GM21526 (cell line): ENCODE results near the gene SLX4.

Experiments
- ATAC-seq: cut with Tn5 transposase; IDR thresholded peaks from one replicate; pipeline ENCODE4 v1.9.1; 2021; ENCODE audit warnings: moderate library complexity; ENCODE audit not compliant: unreplicated experiment, low FRiP score

SLX4 gene

DNA sequence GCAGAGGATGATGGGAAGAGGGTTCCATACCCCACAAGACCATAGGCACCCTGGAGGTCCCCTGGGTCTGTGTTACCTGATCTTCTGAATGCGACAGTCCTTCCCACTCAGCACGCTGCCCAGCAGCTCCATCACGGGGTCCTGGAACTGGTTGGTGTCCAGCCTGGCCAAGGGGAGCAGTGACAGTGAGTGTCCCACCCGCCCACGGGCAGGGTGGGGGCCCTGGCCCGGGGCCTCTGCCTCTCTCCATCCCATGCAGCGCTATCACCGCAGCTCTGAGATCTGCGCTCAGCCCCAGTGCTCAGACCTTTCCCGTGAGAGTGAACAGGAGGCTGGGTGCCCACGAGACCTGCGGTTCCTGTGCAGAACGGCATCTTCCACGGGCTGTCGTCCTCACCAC lies 49.8 kb downstream of the SLX4 start:
- no peak for ATAC-seq

DNA sequence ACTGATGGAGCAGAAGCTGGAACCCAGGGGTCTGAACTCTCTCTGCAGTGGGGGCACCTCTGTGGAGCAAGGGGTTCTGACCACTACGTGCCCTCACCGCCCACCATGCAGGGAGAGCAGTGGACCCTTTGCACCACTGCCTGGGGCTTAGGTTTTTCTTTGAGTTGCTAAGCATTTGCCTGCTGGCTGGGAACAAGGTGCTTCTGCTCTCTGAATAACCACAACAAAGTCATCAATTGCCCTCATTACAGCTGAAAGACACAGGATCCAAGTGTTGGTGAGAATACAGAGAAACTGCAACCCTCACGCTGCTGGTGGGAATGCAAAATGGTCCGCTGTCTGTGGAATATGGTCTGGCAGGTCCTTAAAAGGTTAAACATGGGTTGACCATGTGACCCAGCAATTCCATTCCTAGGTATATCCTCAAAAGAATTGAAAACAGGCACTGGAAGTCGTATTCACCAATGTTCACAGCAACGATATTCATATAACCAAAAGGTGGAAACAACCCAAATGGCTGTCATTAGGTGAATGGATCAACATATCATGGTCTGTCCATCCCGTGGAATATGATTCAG lies 57.0 kb downstream of the SLX4 start:
- ATAC-seq: no peak

DNA sequence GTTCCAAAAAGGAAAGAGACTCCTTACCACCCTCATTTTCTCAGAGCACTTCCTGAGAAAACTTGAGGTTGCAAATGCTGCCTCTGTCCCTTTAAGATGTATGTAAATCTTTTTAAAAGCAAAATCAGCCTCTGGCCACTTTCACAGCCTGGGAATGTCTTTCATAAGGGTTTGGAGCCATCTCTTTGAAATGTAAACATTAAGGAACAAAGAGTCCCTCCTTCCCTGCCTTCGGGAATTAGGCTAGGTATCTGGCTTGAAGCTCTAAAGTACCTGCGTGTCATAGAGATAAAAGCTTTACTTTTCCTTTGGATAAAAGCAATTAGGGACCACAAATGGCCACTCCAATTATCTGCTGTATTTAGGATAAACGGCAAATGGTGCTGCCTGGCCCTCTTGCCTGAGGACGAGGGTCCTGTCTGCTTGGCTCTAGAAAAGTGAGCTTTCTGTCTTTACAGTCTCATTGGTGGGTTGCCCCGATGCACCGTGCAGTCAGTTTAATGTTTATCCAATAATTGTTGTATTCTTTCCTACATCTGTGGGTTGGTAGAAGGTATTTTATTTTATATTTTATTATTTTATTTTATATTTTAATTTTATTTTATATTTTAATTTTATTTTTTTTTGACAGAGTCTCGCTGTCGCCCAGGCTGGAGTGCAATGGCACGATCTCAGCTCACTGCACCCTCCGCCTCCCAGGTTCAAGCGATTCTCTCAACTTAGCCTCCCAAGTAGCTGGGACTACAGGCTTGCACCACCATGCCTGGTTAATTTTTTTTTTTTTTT lies 58.1 kb downstream of the SLX4 start:
- ATAC-seq: no peak

DNA sequence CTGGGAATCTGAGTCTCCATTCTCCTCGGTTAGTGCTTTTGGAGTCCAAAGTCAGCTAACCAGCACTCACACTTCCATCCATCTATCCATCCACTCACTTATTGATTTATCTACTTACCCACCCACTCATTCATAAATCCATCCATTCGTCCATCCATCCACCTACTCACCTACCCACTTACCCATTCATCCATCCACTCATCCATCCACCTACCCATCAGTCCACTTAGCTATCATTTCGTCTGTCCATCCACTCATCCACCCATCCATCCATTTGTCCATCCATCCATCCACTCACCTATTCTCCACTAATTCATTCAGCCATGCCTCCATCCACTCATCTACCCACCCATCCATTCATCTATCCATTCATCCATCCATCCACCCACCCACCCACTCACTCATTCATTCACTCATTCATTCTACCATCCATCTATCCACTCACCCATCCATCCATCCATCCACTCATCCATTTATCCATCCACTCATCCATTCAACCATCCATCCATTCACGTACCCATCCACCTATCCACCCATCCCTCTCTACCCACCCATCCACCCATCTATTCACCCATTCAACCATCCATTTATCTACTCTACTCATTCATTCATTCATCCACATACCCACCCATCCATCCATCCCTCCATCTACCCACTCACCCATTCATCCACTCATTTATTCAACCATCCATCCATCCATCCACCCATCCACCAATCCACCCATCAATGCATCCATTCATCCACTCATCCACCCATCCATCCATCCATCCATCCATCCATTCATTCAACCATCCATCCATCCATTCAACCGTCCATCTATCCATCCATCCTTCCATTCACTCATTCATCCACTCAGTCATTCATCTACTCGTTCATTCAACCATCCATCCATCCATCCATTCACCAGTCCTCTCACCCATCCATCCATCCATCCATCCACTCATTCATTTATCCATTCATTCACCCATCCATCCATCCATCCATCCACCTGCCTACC lies 60.3 kb downstream of the SLX4 start:
- no peak for ATAC-seq

DNA sequence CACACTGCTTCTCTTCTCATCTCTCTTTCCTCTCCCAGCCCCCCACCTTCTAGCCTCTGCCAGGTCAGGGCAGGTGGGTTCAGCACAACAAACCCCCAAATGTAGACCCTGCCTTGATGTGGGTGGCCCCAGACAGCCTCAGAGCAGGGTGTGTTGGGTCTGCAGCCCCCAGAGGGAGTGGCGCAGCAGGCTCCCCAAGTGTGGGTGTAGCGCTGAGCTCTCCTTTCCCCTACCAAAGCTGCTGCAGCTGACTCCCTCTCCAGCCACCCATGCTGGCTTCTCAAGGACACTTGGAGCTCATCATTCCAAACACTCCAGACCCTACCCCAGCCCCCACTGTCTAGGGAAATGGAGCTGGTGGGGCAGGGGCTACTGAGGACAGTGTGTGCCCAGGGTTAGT lies 61.5 kb downstream of the SLX4 start:
- ATAC-seq: no peak

DNA sequence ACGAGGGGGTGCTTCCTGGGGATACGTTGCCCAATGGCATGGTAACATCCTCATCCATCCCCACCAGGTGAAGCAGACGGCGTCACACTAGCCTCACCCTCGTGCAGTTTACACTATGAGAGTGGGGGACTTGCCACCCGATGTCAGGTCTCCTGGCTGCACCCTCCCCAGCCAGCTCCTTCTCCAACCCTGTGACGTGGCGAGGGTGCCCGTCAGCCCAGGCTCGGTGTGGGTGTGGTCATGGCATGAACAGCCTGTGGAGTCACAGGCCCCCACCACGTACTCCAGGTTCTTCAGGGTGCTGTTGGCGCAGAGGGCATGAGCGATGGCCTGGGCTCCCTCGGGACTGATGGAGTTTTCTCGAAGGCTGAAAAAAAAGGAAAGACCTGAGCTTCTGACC lies 62.5 kb downstream of the SLX4 start:
- no peak for ATAC-seq

DNA sequence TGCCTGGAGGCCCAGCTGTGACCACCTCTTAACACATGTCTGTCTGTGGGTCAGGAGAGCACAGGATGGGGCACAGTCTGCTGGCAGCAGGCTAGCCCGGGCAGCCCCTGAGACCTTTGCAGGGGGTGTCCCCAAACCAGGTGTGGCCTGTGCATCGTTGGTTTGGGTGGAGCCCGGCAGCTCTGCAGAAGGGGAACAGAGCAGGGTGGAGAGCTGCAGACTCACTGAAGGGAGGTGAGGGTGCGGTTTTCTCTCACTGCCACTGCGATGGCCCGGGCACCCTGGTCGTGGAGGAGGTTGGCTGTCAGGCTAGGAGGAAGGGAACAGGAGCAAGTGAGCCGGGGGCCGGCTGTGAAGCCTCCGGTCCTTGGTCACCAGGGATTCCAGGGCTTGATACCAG lies 63.0 kb downstream of the SLX4 start:
- ATAC-seq: no peak

DNA sequence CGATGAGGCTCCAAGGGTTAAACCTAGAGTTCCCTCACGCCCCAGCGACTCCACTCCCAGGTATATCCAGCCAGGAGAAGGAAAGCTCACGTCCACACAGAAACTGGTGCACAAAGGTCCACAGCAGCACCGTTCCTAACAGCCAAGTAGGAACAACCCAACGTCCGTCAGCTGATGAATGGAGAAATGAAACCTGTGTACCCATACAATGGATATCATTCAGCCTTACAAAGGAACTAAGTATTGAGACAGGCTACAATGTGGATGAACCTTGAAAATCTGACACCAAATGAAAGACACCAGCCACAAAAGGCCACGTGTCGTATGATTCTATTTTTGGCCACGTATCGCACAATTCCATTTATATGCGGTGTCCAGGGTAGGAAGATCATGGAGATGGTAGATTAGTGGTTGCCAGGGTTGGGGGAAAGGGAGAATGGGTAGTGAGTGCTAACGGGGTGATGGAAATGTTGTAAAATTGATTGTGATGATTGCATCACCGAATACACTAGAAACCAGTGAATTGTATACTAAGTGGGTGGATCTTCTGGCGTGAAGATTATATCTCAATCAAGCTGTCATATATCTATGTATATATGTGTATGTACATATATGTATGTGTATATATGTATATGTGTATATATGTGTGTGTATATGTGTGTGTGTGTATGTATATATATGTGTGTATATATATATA lies 64.3 kb downstream of the SLX4 start:
- ATAC-seq: no peak

DNA sequence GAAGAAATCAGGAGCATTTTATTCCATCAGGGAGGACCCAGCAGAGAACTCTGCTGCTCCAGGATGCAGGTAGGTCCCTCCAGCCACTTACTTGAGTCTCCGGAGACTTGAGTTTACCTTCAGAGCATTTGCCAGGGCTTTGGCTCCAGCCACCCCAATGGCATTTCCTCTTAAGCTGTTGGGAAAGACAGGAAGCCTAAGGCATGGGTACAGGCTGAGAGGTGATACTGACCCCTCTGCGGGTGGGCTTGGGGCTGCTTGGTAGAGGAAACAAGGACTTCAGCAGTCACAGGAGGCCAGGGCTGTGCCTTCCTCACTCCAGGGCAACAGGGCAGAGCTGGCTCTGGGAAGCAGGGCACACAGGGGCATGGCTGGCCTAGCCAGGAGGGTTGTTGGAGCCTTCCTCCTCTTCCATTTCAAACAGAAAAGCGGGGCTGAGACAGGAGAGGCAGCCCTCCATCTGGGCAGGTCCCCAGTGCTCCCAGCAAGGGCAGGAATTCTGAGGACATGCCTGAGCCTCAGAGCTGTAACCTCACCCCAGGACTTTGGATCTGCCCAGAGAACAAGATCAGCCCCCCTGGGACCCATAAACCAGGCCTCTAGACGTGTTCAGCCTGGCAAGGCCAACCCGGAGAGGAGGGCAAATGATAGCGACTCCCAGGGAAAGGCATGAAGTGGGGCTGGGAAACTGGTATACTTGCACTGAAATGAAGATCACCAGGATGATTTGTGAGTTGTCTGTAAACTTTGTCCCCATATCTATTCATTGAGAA lies 68.6 kb downstream of the SLX4 start:
- ATAC-seq: no peak

DNA sequence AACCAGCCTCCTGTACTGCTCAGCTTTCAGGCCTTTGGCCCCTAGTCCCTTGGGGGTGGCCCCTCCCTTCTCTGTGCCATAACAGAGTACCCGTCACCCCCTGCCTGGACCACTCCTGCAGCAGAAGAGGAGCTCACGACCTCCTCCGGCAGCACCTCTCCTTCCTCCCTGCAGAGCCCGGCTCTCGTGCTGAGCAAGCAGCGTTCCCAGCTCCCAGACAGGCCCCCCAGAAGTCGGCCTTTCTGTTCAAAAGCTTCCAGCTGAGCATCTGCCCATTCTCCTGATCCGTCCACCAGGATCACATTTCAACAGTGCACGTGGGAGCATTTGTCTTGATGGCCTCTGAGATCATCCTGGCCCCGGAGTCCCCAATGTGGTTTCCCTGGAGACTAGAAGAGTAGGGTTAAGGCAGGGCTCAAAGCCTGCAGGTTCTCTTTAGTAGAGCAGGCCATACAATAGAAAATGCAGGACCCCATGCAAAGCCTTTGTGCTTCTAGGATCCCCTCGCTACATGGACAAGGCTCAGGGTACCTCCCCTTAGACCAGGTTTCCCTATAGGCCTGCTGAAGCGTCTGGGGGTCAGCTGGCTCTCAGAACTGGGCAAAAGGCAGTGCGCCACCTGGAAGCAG lies 69.8 kb downstream of the SLX4 start:
- no peak for ATAC-seq

DNA sequence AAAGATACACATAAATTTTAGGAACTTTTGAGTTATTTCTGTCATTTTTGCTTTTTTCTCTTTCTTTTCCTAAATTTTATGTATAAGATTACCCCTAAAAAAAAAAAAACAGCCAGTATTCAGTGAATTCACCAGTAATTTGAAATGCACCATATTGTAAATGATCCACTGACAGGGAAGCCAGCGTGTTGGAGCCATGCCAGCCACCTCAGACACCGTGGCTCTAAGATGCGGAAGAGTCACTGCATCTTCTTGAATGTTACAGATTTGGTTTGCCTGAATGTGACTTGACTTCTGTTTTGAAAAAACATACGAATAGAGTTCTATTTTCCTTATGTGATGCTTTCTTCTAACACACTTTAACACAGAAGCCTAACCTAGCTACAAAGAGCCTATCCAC lies 73.2 kb downstream of the SLX4 start:
- ATAC-seq: no peak

DNA sequence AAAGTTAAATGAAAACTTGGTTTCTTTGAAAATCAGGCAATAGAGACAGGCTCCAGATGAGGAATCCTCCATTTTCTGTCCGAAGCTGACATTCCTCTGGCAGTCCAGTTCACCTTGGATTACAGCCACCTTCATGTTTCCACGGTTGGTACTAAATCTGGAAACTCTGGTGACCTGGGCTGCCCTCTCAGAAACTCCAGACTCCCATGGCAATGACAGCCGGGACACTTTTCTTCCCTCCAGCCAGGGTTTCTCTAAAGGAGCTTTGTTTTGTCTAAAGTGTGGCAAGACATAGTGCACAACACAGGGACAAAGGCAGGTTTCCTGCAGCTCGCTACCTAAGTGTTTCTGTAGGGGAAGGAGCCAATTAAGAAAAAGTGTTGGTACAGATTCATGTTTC lies 74.6 kb downstream of the SLX4 start:
- ATAC-seq: no peak

DNA sequence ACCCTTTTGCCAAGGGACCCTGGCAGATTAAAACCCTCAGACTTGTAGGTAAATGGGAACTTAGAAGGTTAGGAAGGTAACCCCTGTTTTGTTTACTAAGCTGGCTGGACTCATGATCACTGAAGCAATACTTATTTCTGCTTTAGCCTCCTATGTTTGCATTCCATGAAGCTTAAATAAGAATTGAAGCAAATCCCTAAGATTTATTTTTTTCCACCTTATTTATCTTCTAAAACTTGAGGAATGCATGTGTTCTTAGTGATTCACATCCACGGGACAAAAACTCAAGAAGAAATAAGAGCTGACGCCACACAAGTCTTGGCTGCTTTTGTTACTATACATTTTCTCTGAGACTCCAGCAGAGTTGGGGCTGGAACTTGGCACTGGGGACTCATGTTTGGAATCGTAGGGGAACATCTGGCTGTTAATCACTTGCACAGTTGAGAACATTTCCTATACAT lies 75.1 kb downstream of the SLX4 start:
- ATAC-seq: no peak

DNA sequence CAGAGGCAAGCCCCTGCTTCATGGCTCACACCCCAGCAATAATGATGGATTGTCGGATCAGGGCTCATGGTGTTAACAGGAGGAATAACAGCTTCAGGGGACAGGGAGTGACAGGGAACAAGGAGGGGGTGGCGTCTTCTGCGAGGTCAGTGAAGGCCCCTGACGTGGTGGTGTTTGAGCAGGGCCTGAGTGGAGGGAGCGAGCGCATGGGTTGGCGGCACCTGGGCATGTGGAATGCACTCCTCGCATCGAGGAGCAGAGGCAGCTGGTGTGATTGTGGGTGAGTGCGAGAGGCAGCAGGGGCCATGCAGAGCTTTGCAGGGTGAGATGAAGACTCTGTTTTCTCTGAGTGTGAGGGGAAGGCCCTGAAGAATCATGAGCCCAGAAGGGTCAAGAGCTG lies 77.3 kb downstream of the SLX4 start:
- no peak for ATAC-seq

DNA sequence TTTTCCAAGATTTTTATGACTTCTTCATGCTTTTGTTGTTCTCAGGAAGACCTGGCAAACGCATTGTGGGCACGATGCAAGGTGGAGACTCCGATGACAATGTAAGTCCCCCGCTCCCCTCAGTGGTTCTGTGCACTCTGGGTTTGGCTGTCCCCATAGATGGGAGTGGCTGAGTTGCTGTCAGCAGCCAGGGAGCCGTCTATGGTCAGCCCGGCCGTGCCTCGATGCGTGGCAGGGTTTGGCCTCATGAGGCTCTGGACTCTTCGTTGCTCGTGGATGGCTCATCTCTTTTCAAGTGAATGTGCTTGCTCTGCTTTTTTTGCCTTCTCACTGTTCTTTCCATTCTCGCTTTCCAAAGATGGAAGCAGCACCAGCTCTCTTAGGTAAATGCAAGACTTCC lies 78.7 kb downstream of the SLX4 start:
- ATAC-seq: no peak
